Fibroblast of skin of left biceps (primary cell): ENCODE results near the gene PRDX6.
"Not testable (repeated sequence)": the region's sequence is repeated elsewhere in the genome, so short reads cannot be mapped to it uniquely, and the experiment has no call there.

Source experiments
- DNase-seq, 2 experiments: peaks; one replicate each; pipeline ENCODE4 v3.0.0-alpha.2; 2013; ENCODE audit warnings: low read depth in 2 of 2

The PRDX6 gene

GRCh38 chr1:173467426-173467825 lies 9.7 kb upstream of the PRDX6 start:
- no peak for DNase-seq

- DNase-seq, result no peak
Observed at GRCh38 chr1:173469656-173470055, 7.5 kb upstream of the PRDX6 start.

GRCh38 chr1:173470608-173471007 lies 6.5 kb upstream of the PRDX6 start:
- no peak for DNase-seq

- no peak for DNase-seq
Observed at GRCh38 chr1:173473599-173474011, 3.5 kb upstream of the PRDX6 start.

- DNase-seq, result no peak
Observed at GRCh38 chr1:173474097-173474779, 2.9 kb upstream of the PRDX6 start.

GRCh38 chr1:173474780-173475421 lies 2.2 kb upstream of the PRDX6 start:
- DNase-seq, result not testable (repeated sequence)

- no peak for DNase-seq
Observed at GRCh38 chr1:173475564-173476196, 1.5 kb upstream of the PRDX6 start.

- no peak for DNase-seq
Observed at GRCh38 chr1:173476197-173476664, 904 bp upstream of the PRDX6 start.

GRCh38 chr1:173476665-173477285 lies 360 bp upstream of the PRDX6 start:
- peak; percentile 54 to 55 for DNase-seq

- no peak for DNase-seq
Observed at GRCh38 chr1:173478094-173478674, 1.0 kb downstream of the PRDX6 start.

- DNase-seq, result no peak
Observed at GRCh38 chr1:173479649-173480048, 2.5 kb downstream of the PRDX6 start.

- no peak for DNase-seq
Observed at GRCh38 chr1:173481195-173481772, 4.1 kb downstream of the PRDX6 start.

GRCh38 chr1:173482683-173483082 lies 5.5 kb downstream of the PRDX6 start:
- no peak for DNase-seq

- no peak for DNase-seq
Observed at GRCh38 chr1:173484276-173484675, 7.1 kb downstream of the PRDX6 start.

GRCh38 chr1:173485401-173485800 lies 8.3 kb downstream of the PRDX6 start:
- DNase-seq, result no peak

- no peak for DNase-seq
Observed at GRCh38 chr1:173488001-173488400, 10.9 kb downstream of the PRDX6 start.

GRCh38 chr1:173489149-173489600 lies 12.0 kb downstream of the PRDX6 start:
- no peak for DNase-seq

- DNase-seq, result no peak
Observed at GRCh38 chr1:173489929-173490328, 12.8 kb downstream of the PRDX6 start.

GRCh38 chr1:173491508-173491907 lies 14.4 kb downstream of the PRDX6 start:
- no peak for DNase-seq

GRCh38 chr1:173493125-173493524 lies 16.0 kb downstream of the PRDX6 start:
- not testable (repeated sequence) for DNase-seq

- no peak for DNase-seq
Observed at GRCh38 chr1:173495609-173496267, 18.6 kb downstream of the PRDX6 start.
